K562 (cell line): ENCODE data around the gene BTAF1. TPM values are rescaled to one million over a fixed set of nuclear protein-coding genes. Genes with fewer than 3 reads are reported as not detected.

ENCODE experiments used
- ARHGAP35 ChIP-seq: fragments of 450-650 bp; IDR thresholded peaks from 2 replicates; pipeline ENCODE4 v1.6.1; 2018; ENCODE audit not compliant: partially characterized antibody
- BHLHE40 ChIP-seq: IDR thresholded peaks from 2 replicates; pipeline ENCODE4 v1.6.1; 2011; ENCODE audit warnings: low read length, improper control_type of control experiment
- CXXC5 ChIP-seq: fragments of 250-450 bp; sonication (Bioruptor Pico); IDR thresholded peaks from 2 replicates; pipeline ENCODE4 v1.8.0; 2022; ENCODE audit warnings: inconsistent platforms, mild to moderate bottlenecking, moderate library complexity
- ILF3 ChIP-seq: fragments of 450-650 bp; IDR thresholded peaks from 2 replicates; pipeline ENCODE4 v1.6.1; 2018; ENCODE audit warnings: antibody characterized with exemption, mild to moderate bottlenecking, moderate library complexity, borderline replicate concordance
- JUNB ChIP-seq: fragments of 450-650 bp; formaldehyde crosslinking; conservative IDR thresholded peaks from 2 replicates; pipeline ENCODE4 v1.4.0; 2020; ENCODE audit warnings: mild to moderate bottlenecking
- POLR2A ChIP-seq: fragments of 450-650 bp; conservative IDR thresholded peaks from 2 replicates; pipeline ENCODE4 v1.6.1; 2016
- POU5F1 ChIP-seq: fragments of 150-350 bp; IDR thresholded peaks from 2 replicates; pipeline ENCODE4 v1.6.1; 2014; ENCODE audit warnings: borderline replicate concordance, low read length, low read depth, mild to moderate bottlenecking; ENCODE audit not compliant: partially characterized antibody
- RBM15 ChIP-seq: fragments of 200-400 bp; formaldehyde crosslinking; IDR thresholded peaks from 2 replicates; pipeline ENCODE4 v1.6.1; 2018; ENCODE audit warnings: mild to moderate bottlenecking, low read length, moderate library complexity; ENCODE audit not compliant: insufficient read depth
- RFX1 ChIP-seq: fragments of 450-650 bp; IDR thresholded peaks from 2 replicates; pipeline ENCODE4 v1.6.1; 2016; ENCODE audit warnings: mild to moderate bottlenecking, moderate library complexity
- SIX5 ChIP-seq, 2 experiments: IDR thresholded peaks; 2 replicates each; pipeline ENCODE4 v1.6.1; 2011; ENCODE audit warnings: low read length in 2 of 2, borderline replicate concordance in 1 of 2, low read depth in 1 of 2, mild to moderate bottlenecking in 1 of 2, moderate library complexity in 1 of 2; ENCODE audit not compliant: insufficient read depth in 1 of 2
- SMAD2 ChIP-seq: fragments of 150-350 bp; IDR thresholded peaks from 2 replicates; pipeline ENCODE4 v1.6.1; 2014; ENCODE audit warnings: low read depth, mild to moderate bottlenecking, low read length
- YBX1 ChIP-seq: fragments of 450-650 bp; IDR thresholded peaks from 2 replicates; pipeline ENCODE4 v1.7.1; 2016; ENCODE audit warnings: mild to moderate bottlenecking
- ZNF174 ChIP-seq: fragments of 250-450 bp; sonication (Bioruptor Pico); IDR thresholded peaks from 2 replicates; pipeline ENCODE4 v1.4.0; 2020; ENCODE audit warnings: mild to moderate bottlenecking
- ZNF24 ChIP-seq: fragments of 450-650 bp; IDR thresholded peaks from 2 replicates; pipeline ENCODE4 v1.6.1; 2016
- ZNF583 ChIP-seq: fragments of 250-450 bp; sonication (Bioruptor Pico); IDR thresholded peaks from 2 replicates; pipeline ENCODE4 v1.4.0; 2020
- ZNF586 ChIP-seq: fragments of 450-650 bp; formaldehyde crosslinking; conservative IDR thresholded peaks from 2 replicates; pipeline ENCODE4 v1.4.0; 2020; ENCODE audit warnings: mild to moderate bottlenecking, moderate library complexity
- polyA plus RNA-seq, 8 experiments: library from polyadenylated mRNA; depleted of rRNA in 4 of 8; stranded (reverse) in 5 of 8; unstranded in 3 of 8; fragments of >200 nt; fragmentation: Nextera tagmentation in 2 of 8; fragmentation: Illumina TruSeq in 1 of 8; extraction: Ambion mirVana in 2 of 8; extraction: Trizol in 1 of 8; gene quantifications; 2 replicates each; pipeline versions ENCODE4 v1.2.1 to v1.2.3, GENCODE V29; 2011 to 2014; ENCODE audit warnings: inconsistent platforms in 1 of 8, missing spikeins in 1 of 8
- total RNA-seq, 7 experiments: library from RNA; depleted of rRNA in 6 of 7; stranded (reverse); fragments of >200 nt in 6 of 7; fragmentation: Illumina TruSeq in 2 of 7; extraction: Trizol in 2 of 7; gene quantifications; 2 replicates each; pipeline versions ENCODE4 v1.2.1 to v1.2.3, GENCODE V29; 2011 to 2021; ENCODE audit warnings: low replicate concordance in 1 of 7
- TF ChIP-seq, protein P1 (sequence below), 3 experiments: IDR thresholded peaks in 2 of 3; conservative IDR thresholded peaks in 1 of 3; 2 replicates each; pipeline ENCODE4 v1.5.1; 2011 to 2012; ENCODE audit warnings: low read length in 3 of 3, mild to moderate bottlenecking in 3 of 3, control low read depth in 2 of 3, improper control_type of control experiment in 1 of 3, inconsistent platforms in 1 of 3, low read depth in 1 of 3, mixed read lengths in 1 of 3, moderate library complexity in 1 of 3; ENCODE audit not compliant: insufficient read depth in 2 of 3
- TF ChIP-seq, protein P2 (sequence below): fragments of 250-450 bp; sonication (Bioruptor Pico); IDR thresholded peaks from 2 replicates; pipeline ENCODE4 v1.8.0; 2022; ENCODE audit warnings: moderate library complexity, mild to moderate bottlenecking, inconsistent platforms
- TF ChIP-seq, protein P3 (sequence below): fragments of 250-450 bp; sonication (Bioruptor Pico); IDR thresholded peaks from 2 replicates; pipeline ENCODE4 v1.4.0; 2020; ENCODE audit warnings: mild to moderate bottlenecking, moderate library complexity
- TF ChIP-seq, protein P4 (sequence below), 2 experiments: fragments of 200-800 bp in 1 of 2; sonication (Bioruptor generic) in 1 of 2; sonication (generic) in 1 of 2; formaldehyde crosslinking in 1 of 2; IDR thresholded peaks in 1 of 2; conservative IDR thresholded peaks in 1 of 2; 2 replicates each; pipeline versions ENCODE4 v1.5.0 to v1.6.1; 2016 to 2020; ENCODE audit warnings: missing compliant biosample characterization in 1 of 2, missing genetic modification characterization in 1 of 2, missing genetic modification reagents in 1 of 2
- TF ChIP-seq, protein P5 (sequence below): fragments of 250-450 bp; sonication (Bioruptor Pico); IDR thresholded peaks from 2 replicates; pipeline ENCODE4 v1.8.0; 2022; ENCODE audit warnings: inconsistent platforms, mild to moderate bottlenecking, moderate library complexity, borderline replicate concordance

Gene BTAF1
- total and polyA plus RNA-seq, 9 of the 15 experiments (the other 6 are each of a cell fraction or from before 2014, with no cell fraction given) = 6.6 to 70.7 (median 30.5) TPM

DNA sequence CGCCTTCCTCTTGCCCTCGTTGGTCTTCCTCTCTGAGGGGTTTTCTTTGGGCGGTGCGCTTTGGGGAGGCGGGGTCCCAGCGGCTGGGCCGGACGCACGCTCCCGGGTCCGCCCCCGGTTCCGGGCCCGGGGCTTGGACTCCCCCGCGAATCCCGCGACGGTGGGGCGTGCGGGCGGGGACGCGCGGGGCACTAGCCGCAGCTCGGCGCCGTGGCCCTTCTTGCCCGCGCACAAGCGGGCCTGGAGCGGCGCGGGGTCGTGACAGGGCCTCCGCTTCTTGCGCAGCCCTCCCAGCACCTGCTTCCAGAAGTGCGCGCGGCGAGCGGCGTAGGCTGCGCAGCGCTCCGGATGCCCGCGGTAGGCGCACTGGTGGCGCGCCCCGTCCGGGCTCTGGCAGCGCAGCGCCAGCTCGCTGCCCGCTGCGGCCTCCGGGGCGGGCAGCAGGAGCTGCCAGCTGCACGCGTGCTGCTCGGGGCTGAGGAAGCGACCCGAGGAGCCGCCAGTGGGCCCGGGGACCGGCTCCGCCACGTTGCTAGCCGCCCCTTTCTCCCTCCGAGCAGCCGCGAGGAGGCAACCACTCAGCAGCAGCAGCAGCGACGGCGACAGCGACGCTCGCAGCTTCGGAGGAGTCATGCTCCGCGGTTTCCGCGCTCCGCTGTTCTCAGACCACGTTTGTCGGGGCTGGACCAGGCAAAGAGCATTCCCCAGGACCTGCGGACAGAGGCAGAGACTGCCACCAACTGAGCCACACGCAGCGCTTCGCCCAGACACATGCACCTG, 15.0 kb upstream of the BTAF1 start (continued):
- TF ChIP-seq SIX5 (IDR thresholded peaks at IDR 0.05; ENCODE audit: borderline replicate concordance in 1 of 2, insufficient read depth in 1 of 2, low read depth in 1 of 2, low read length in 2 of 2) = no peak
- peak; percentile 92 for TF ChIP-seq ZNF24
- TF ChIP-seq, protein P1, sequence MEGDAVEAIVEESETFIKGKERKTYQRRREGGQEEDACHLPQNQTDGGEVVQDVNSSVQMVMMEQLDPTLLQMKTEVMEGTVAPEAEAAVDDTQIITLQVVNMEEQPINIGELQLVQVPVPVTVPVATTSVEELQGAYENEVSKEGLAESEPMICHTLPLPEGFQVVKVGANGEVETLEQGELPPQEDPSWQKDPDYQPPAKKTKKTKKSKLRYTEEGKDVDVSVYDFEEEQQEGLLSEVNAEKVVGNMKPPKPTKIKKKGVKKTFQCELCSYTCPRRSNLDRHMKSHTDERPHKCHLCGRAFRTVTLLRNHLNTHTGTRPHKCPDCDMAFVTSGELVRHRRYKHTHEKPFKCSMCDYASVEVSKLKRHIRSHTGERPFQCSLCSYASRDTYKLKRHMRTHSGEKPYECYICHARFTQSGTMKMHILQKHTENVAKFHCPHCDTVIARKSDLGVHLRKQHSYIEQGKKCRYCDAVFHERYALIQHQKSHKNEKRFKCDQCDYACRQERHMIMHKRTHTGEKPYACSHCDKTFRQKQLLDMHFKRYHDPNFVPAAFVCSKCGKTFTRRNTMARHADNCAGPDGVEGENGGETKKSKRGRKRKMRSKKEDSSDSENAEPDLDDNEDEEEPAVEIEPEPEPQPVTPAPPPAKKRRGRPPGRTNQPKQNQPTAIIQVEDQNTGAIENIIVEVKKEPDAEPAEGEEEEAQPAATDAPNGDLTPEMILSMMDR (IDR thresholded peaks at IDR 0.05 in 2 of 3, conservative IDR thresholded peaks at IDR 0.05 in 1 of 3; ENCODE audit: insufficient read depth in 2 of 3, low read depth in 1 of 3, low read length in 3 of 3) = peak; percentile 68 to 90 (median 69)
- TF ChIP-seq ILF3 = no peak
- no peak for TF ChIP-seq ARHGAP35
- TF ChIP-seq, protein P2, sequence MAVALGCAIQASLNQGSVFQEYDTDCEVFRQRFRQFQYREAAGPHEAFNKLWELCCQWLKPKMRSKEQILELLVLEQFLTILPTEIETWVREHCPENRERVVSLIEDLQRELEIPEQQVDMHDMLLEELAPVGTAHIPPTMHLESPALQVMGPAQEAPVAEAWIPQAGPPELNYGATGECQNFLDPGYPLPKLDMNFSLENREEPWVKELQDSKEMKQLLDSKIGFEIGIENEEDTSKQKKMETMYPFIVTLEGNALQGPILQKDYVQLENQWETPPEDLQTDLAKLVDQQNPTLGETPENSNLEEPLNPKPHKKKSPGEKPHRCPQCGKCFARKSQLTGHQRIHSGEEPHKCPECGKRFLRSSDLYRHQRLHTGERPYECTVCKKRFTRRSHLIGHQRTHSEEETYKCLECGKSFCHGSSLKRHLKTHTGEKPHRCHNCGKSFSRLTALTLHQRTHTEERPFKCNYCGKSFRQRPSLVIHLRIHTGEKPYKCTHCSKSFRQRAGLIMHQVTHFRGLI (CRISPR knock-in tag) = no peak
- TF ChIP-seq RBM15 = no peak
- TF ChIP-seq CXXC5 (CRISPR knock-in tag) = peak; percentile 69
- no peak for TF ChIP-seq ZNF586 (CRISPR knock-in tag)
- TF ChIP-seq, protein P3, sequence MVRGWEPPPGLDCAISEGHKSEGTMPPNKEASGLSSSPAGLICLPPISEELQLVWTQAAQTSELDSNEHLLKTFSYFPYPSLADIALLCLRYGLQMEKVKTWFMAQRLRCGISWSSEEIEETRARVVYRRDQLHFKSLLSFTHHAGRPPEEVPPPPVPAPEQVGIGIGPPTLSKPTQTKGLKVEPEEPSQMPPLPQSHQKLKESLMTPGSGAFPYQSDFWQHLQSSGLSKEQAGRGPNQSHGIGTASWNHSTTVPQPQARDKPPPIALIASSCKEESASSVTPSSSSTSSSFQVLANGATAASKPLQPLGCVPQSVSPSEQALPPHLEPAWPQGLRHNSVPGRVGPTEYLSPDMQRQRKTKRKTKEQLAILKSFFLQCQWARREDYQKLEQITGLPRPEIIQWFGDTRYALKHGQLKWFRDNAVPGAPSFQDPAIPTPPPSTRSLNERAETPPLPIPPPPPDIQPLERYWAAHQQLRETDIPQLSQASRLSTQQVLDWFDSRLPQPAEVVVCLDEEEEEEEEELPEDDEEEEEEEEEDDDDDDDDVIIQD (CRISPR knock-in tag) = no peak
- no peak for TF ChIP-seq POU5F1
- no peak for TF ChIP-seq YBX1
- TF ChIP-seq JUNB (CRISPR knock-in tag) = no peak
- no peak for TF ChIP-seq RFX1
- no peak for TF ChIP-seq BHLHE40
- TF ChIP-seq, protein P4, sequence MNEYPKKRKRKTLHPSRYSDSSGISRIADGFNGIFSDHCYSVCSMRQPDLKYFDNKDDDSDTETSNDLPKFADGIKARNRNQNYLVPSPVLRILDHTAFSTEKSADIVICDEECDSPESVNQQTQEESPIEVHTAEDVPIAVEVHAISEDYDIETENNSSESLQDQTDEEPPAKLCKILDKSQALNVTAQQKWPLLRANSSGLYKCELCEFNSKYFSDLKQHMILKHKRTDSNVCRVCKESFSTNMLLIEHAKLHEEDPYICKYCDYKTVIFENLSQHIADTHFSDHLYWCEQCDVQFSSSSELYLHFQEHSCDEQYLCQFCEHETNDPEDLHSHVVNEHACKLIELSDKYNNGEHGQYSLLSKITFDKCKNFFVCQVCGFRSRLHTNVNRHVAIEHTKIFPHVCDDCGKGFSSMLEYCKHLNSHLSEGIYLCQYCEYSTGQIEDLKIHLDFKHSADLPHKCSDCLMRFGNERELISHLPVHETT (CRISPR knock-in tag; conservative IDR thresholded peaks at IDR 0.05 in 1 of 2, IDR thresholded peaks at IDR 0.05 in 1 of 2) = peak in 1 of 2 experiments; percentile 32; a peak in 1 of 4 replicates
- no peak for TF ChIP-seq ZNF174
- TF ChIP-seq SMAD2 = no peak
- TF ChIP-seq ZNF583 (CRISPR knock-in tag) = no peak
- TF ChIP-seq, protein P5, sequence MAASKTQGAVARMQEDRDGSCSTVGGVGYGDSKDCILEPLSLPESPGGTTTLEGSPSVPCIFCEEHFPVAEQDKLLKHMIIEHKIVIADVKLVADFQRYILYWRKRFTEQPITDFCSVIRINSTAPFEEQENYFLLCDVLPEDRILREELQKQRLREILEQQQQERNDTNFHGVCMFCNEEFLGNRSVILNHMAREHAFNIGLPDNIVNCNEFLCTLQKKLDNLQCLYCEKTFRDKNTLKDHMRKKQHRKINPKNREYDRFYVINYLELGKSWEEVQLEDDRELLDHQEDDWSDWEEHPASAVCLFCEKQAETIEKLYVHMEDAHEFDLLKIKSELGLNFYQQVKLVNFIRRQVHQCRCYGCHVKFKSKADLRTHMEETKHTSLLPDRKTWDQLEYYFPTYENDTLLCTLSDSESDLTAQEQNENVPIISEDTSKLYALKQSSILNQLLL (CRISPR knock-in tag) = no peak
- TF ChIP-seq POLR2A = peak; percentile 67; the same call in 1 of the 2 replicates
